SK-N-SH treated with all-trans-retinoic acid at 6 μM for 48 hours (cell line): ENCODE results near the gene PSMA3.

Source experiments
- POU6F1 ChIP-seq: fragments of 250-450 bp; sonication (Bioruptor Pico); IDR thresholded peaks from 2 replicates; pipeline ENCODE4 v1.8.0; 2021; ENCODE audit warnings: low read depth, mild to moderate bottlenecking, moderate library complexity, borderline replicate concordance
- TOX ChIP-seq: fragments of 250-450 bp; sonication (Bioruptor Pico); IDR thresholded peaks from 2 replicates; pipeline ENCODE4 v1.8.0; 2021; ENCODE audit warnings: mild to moderate bottlenecking, moderate library complexity, borderline replicate concordance

DNA sequence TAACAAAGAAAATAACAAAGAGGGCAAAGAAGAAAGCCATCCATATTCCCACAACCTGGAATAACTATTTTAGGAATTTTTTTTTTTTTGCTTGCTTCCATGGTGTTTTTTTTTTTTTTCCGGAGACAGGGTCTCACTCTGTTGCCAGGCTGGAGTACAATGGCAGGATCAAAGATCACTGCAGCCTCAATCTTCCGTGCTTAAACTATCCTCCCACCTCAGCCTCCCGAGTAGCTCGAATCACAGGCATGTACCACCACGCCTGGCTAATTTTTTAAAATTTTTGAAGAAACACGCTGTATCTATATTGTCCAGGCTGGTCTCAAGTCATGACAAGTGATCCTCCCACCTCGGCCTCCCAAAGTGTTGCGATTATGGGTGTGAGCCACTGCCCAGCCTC, 33.5 kb downstream of the PSMA3 start:
- TF ChIP-seq POU6F1 (no peak), TOX (CRISPR knock-in tag) (no peak)
